Measurements from ENCODE around the gene INS. TPM values are rescaled to one million over a fixed set of nuclear protein-coding genes. Genes with fewer than 3 reads are reported as not detected.

Gene INS
- total and polyA plus RNA-seq, 2 of the 8 experiments (the other 6 are each of a cell fraction or from before 2014, with no cell fraction given): not detected

DNA sequence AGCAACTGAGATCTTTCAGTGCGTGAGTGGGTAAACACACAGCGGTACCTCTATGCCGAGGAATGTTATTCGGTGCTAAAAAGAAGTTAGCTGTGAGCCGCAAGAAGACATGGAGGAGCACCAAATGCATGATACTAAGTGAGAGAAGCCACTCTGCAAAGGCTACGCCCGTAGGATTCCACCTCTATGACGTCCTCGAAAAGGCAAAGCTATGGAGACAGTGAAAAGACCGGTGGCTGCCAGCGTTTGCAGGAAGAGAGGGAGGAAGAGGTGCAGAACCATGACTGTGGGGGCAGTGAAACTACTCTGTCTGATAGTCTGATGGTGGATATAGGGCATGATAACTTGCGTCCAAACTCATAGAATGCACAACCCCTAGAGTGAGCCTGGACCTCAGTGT lies 50.5 kb downstream of the INS start:
- no peaks in the 10 kb centered on the region for H4K20me1 ChIP-seq (replicated peaks in 1 of 2; ENCODE audit: control insufficient read depth in 1 of 2, insufficient read depth in 2 of 2, low read length in 2 of 2)
- no peak overlapping the region for H4K91ac ChIP-seq (replicated peaks; ENCODE audit: insufficient read length, low read length)
- no peak overlapping the region for H3K27ac ChIP-seq (ENCODE audit: low read depth, low read length)
- no peak overlapping the region for H3K4me2 ChIP-seq (ENCODE audit: insufficient read depth in 1 of 2, low read depth in 2 of 2, low read length in 2 of 2)
- no peak overlapping the region for H2BK20ac ChIP-seq (ENCODE audit: low read length)
- H3K4ac ChIP-seq (replicated peaks; ENCODE audit: insufficient read length, low read depth, low read length): no peak overlapping the region
- H3K79me2 ChIP-seq (ENCODE audit: control insufficient read depth in 1 of 2, insufficient read depth in 2 of 2, low read length in 2 of 2): no peaks in the 10 kb centered on the region
- H3K18ac ChIP-seq (ENCODE audit: extremely low read depth, low read length): no peak overlapping the region
- 88% methylated on average over 12 of the region's 12 CpGs; no CpG with 5 or more reads in 1 of the 2 experiments for WGBS, 2 experiments (ENCODE audit: extremely low coverage in 1 of 2, insufficient coverage in 1 of 2, insufficient read length in 1 of 2, insufficient replicate concordance in 2 of 2, low coverage in 1 of 2, low lambda C conversion rate in 2 of 2, missing lambda C conversion rate in 1 of 2)
- DNase-seq (ENCODE audit: low read depth in 1 of 2, low spot score in 2 of 2) (no peak), FAIRE-seq (no peak)
- H3K79me1 ChIP-seq (ENCODE audit: low read depth, low read length): no peaks in the 10 kb centered on the region
- H3K23me2 ChIP-seq (ENCODE audit: low read depth, low read length): peaks cover 5% of the 10 kb centered on the region; the same call in 1 of the 2 replicates
- no peak overlapping the region for H4K8ac ChIP-seq (ENCODE audit: extremely low read depth, insufficient read depth, low read length)
- no peak overlapping the region for H3K4me3 ChIP-seq (ENCODE audit: extremely low read depth in 1 of 4, insufficient read depth in 2 of 4, low read depth in 3 of 4, low read length in 4 of 4)
- 0 out of 2 replicates have a peak overlapping the region, but pooled peaks have one; percentile 12 for H2BK12ac ChIP-seq (ENCODE audit: low read depth, low read length)
- no peak overlapping the region for H3K9ac ChIP-seq (replicated peaks in 1 of 4; ENCODE audit: extremely low read depth in 1 of 4, low read depth in 3 of 4, low read length in 3 of 4)
- no peak overlapping the region for H2BK120ac ChIP-seq (replicated peaks; ENCODE audit: low read depth, low read length)
- CTCF ChIA-PET (ENCODE audit: partially characterized antibody): interaction anchor here (1.2 to 2.3 kb wide), 3 partner anchors 10 to 17 kb away, joined by 3 to 10 read pairs (median 6); no protein-coding TSS in a partner anchor
- no peak overlapping the region for H4K5ac ChIP-seq (ENCODE audit: insufficient read length, low read depth, low read length)
- H2BK15ac ChIP-seq (ENCODE audit: low read length): no peak overlapping the region
- H3K36me3 ChIP-seq (ENCODE audit: control insufficient read depth in 2 of 4, insufficient read depth in 4 of 4, low read length in 3 of 4): no peaks in the 10 kb centered on the region
- POLR2A ChIA-PET (ENCODE audit: partially characterized antibody): interaction anchor here (1.0 to 2.2 kb wide), 2 partner anchors 10 to 75 kb away, joined by 3 to 5 read pairs; no protein-coding TSS in a partner anchor
- no peak overlapping the region for H3K23ac ChIP-seq (ENCODE audit: insufficient read length)
- no peak overlapping the region for H2BK5ac ChIP-seq (ENCODE audit: low read depth, low read length)
- H3K27me3 ChIP-seq (replicated peaks in 1 of 4; ENCODE audit: control insufficient read depth in 3 of 4, extremely low read depth in 1 of 4, insufficient read depth in 3 of 4, low read length in 3 of 4): no peaks in the 10 kb centered on the region
- H2AK5ac ChIP-seq (ENCODE audit: low read depth, low read length): no peak overlapping the region
- H3K56ac ChIP-seq (replicated peaks; ENCODE audit: insufficient read length, low read depth, low read length): no peak overlapping the region
- H3K4me1 ChIP-seq (replicated peaks in 1 of 4; ENCODE audit: control insufficient read depth in 3 of 4, insufficient read depth in 4 of 4, low read length in 3 of 4): peaks cover 0 to 7% (median 1%) of the 10 kb centered on the region in 4 experiments; a peak in 3 of 7 replicates
- H3K14ac ChIP-seq (ENCODE audit: insufficient read length): no peak overlapping the region
- H3K9me3 ChIP-seq (ENCODE audit: insufficient read depth in 2 of 2, low read depth in 1 of 2, low read length in 1 of 2): no peaks in the 10 kb centered on the region; a peak in 1 of 4 replicates
- H2AFZ ChIP-seq (ENCODE audit: low read length): no peak overlapping the region
- TF ChIP-seq TAF1 (IDR thresholded peaks at IDR 0.05; ENCODE audit: low read depth, low read length) (no peak), BRCA1 (IDR thresholded peaks at IDR 0.05; ENCODE audit: low read depth, low read length) (no peak), CHD1 (IDR thresholded peaks at IDR 0.05; ENCODE audit: low read depth, low read length) (no peak)

MicroRNAs within 50 kb of the gene (microRNA counts, 767-probe panel; counts per million panel counts)
- microRNA hsa-miR-483-3p (879 counts per million, percentile 95 among the panel's probes with 10 or more counts), microRNA hsa-miR-483-5p (879 counts per million, percentile 95 among the panel's probes with 10 or more counts)

Small RNAs within 50 kb of the gene (microRNA-seq; reads per million reads assigned to microRNA genes)
- gene MIR4686 (ENCODE audit: borderline microRNAs expressed in 2 of 2, borderline number of aligned reads in 2 of 2, borderline replicate concordance in 1 of 2) (0 reads per million in 2 experiments), gene MIR483 (ENCODE audit: borderline microRNAs expressed in 2 of 2, borderline number of aligned reads in 2 of 2, borderline replicate concordance in 1 of 2) (0.41 to 5.5 reads per million in 2 experiments)

Small RNAs within 50 kb of the gene (small RNA-seq; reads per million reads assigned to genes)
- gene MIR4686 (ENCODE audit: insufficient read depth) (not detected), gene MIR483 (ENCODE audit: insufficient read depth) (not detected)

Other genes with a start within 250 kb of the INS start
- not detected in 2 replicates for gene TNNT3, start 241.5 kb downstream of the INS start, total RNA-seq (2021; fragmentation: NEBNext Ultra II Directional; extraction: Animal tissue kit (Norgen Biotek cat#: 25700))
- gene TNNT3, start 241.5 kb downstream of the INS start, polyA plus RNA-seq (2011; rRNA removed): not detected in 2 replicates
- gene MRPL23, start 213.9 kb downstream of the INS start, total RNA-seq (2021; fragmentation: NEBNext Ultra II Directional; extraction: Animal tissue kit (Norgen Biotek cat#: 25700)): 86.0 and 86.4 TPM in 2 replicates
- 244 and 281 TPM in 2 replicates for gene MRPL23, start 213.9 kb downstream of the INS start, polyA plus RNA-seq (2011; rRNA removed)
- 5.2 and 5.6 TPM in 2 replicates for gene H19, start 163.4 kb downstream of the INS start, total RNA-seq (2021; fragmentation: NEBNext Ultra II Directional; extraction: Animal tissue kit (Norgen Biotek cat#: 25700))
- 10.0 and 16.2 TPM in 2 replicates for gene H19, start 163.4 kb downstream of the INS start, polyA plus RNA-seq (2011; rRNA removed)
- gene IGF2, start 21.8 kb downstream of the INS start, total RNA-seq (2021; fragmentation: NEBNext Ultra II Directional; extraction: Animal tissue kit (Norgen Biotek cat#: 25700)): 1.3 and 1.5 TPM in 2 replicates
- gene IGF2, start 21.8 kb downstream of the INS start, polyA plus RNA-seq (2011; rRNA removed): 0.74 and 2.0 TPM in 2 replicates
- not detected in 2 replicates for gene TH, start 10.6 kb upstream of the INS start, total RNA-seq (2021; fragmentation: NEBNext Ultra II Directional; extraction: Animal tissue kit (Norgen Biotek cat#: 25700))
- 0.09 and 0.16 TPM in 2 replicates for gene TH, start 10.6 kb upstream of the INS start, polyA plus RNA-seq (2011; rRNA removed)
- 0.23 and 0.56 TPM in 2 replicates for gene ASCL2, start 109.4 kb upstream of the INS start, total RNA-seq (2021; fragmentation: NEBNext Ultra II Directional; extraction: Animal tissue kit (Norgen Biotek cat#: 25700))
- 0.41 and 0.51 TPM in 2 replicates for gene ASCL2, start 109.4 kb upstream of the INS start, polyA plus RNA-seq (2011; rRNA removed)
- not detected in 2 replicates for gene C11orf21, start 140.7 kb upstream of the INS start, total RNA-seq (2021; fragmentation: NEBNext Ultra II Directional; extraction: Animal tissue kit (Norgen Biotek cat#: 25700))
- not detected in 2 replicates for gene C11orf21, start 140.7 kb upstream of the INS start, polyA plus RNA-seq (2011; rRNA removed)
- not detected in 2 replicates for gene TSPAN32, start 140.8 kb upstream of the INS start, total RNA-seq (2021; fragmentation: NEBNext Ultra II Directional; extraction: Animal tissue kit (Norgen Biotek cat#: 25700))
- gene TSPAN32, start 140.8 kb upstream of the INS start, polyA plus RNA-seq (2011; rRNA removed): not detected in 2 replicates
- gene CD81, start 216.1 kb upstream of the INS start, total RNA-seq (2021; fragmentation: NEBNext Ultra II Directional; extraction: Animal tissue kit (Norgen Biotek cat#: 25700)): 238 and 240 TPM in 2 replicates
- gene CD81, start 216.1 kb upstream of the INS start, polyA plus RNA-seq (2011; rRNA removed): 309 and 386 TPM in 2 replicates
- 39.3 and 44.3 TPM in 2 replicates for gene TSSC4, start 239.5 kb upstream of the INS start, total RNA-seq (2021; fragmentation: NEBNext Ultra II Directional; extraction: Animal tissue kit (Norgen Biotek cat#: 25700))
- gene TSSC4, start 239.5 kb upstream of the INS start, polyA plus RNA-seq (2011; rRNA removed): 34.0 and 49.6 TPM in 2 replicates

Measured in H1 (cell line).